Esophagus mucosa (tissue), 1 donor: Measurements from ENCODE around the gene RPS26. TPM values are rescaled to one million over a fixed set of nuclear protein-coding genes. Genes with fewer than 3 reads are reported as not detected.
A peak's percentile ranks its signal among the peaks of the same experiment; 100 is the strongest.
"Not testable (repeated sequence)": the region's sequence is repeated elsewhere in the genome, so short reads cannot be mapped to it uniquely, and the experiment has no call there.

Experiments used
- ATAC-seq: fragments of 200-7000 bp; cut with Tn5 transposase; one replicate; pipeline ENCODE4 v1.9.1; 2020
- total RNA-seq: library from RNA; stranded (reverse); gene quantifications from one replicate; pipeline ENCODE4 v1.2.4, GENCODE V29; 2023
- donor health status: DM: yes; HTN: yes; CAD: no.

RPS26 gene
- total RNA-seq, 1 donor from 2014 or later, result 52.8 TPM

DNA sequence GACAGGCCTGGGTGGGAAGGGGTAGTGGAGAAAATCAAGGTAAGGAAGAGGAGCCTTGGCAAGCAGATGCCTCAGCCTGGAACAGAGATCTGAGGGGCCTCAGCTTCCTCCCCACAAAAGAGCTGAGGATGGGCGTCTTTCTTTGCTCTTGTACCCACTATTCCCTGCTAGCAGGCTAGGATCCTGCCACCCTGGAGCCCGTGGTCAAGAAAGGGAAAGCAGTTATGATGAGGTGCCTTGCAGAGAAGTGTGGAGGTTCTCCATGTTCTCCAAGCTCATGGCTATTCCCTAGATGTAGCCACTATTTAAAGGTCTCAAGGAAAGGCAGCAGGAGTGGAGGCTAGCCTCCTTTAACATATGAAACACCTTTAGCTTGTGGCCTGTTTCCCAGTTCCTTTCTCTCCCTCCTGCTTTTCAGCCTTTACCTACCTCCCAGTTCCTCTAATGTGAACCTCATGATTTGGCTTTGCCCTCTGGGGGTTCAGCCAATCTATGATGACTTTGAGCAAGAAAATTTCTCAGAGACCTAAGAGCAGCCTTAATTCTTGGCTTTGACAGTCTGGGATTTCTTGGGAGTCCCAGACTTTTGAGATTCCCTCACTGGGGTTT lies 19.7 kb upstream of the RPS26 start:
- no peak for ATAC-seq

DNA sequence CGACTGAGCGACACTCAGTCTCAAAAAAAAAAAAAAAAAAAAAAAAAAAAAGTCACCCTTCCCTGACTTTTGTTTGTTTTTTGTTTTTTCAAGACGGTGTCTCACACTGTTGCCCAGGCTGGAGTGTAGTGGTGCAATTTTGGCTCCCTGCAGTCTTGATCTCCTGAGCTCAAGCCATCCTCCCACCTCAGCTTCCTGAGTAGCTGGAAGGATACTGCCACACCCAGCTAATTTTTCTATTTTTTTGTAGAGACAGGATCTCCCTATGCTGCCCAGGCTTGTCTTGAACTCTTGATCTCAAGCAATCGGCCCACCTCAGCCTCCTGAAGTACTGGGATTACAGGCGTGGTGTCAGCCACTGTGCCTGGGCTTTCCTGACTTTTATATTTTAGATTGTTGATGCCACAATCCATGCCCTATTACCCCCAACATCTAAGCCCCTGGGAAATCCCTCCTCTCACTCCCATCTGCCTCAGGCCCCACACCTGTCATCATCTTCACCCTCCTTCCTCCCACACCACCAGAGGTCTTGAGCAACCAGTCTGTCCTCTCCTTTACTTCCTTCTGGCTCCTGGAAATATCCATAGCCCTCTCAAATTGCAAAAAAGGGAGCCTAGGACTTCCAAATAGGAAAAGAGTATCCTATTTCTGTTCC lies 13.1 kb upstream of the RPS26 start:
- ATAC-seq, result peak; percentile 87

DNA sequence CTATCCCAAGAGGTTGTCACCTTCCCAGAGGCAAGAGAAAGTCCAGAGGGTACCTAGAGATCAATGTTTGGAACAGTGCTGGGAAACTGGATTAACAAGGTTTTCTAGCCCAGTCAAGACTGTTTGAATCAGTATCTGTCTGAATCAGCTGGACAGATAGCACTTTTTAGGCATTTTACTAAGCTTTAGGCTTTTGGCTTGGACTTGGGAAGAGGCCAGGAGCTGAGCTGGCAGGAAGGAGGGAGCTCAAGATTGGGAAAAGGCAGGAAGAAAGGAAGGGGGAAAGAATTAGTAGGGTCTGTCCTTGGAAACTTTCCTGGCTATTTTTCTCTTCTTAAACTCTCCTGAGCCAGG lies 12.6 kb upstream of the RPS26 start:
- ATAC-seq, result peak; percentile 42

DNA sequence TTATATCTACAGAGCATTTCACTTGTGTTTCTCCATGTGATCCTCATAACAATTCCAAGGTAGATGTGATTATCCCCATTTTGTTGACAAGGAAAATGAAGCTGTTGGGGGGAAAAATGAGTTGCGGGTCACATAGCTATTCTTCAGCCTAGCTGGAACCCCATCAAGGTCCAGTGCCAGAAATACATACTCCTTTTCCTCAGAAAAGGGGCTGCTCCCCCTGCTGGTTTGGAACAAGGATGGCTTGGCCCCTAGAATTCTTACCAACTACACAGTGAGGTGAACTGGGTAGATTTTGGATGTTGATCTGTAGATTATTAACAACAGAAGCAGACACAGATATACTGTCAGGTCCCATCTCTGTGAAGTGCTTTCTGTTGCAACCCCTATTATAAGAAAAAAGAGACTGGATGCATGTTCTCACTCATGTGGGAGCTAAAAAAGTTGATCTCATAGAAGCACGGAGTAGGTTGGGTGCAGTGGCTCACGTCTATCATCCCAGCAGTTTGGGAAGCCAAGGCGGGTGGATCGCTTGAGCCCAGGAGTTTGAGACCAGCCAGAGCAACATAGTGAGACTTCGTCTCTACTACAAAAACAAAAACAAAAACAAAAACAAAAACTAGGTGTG lies 11.9 kb upstream of the RPS26 start:
- peak; percentile 53 for ATAC-seq

DNA sequence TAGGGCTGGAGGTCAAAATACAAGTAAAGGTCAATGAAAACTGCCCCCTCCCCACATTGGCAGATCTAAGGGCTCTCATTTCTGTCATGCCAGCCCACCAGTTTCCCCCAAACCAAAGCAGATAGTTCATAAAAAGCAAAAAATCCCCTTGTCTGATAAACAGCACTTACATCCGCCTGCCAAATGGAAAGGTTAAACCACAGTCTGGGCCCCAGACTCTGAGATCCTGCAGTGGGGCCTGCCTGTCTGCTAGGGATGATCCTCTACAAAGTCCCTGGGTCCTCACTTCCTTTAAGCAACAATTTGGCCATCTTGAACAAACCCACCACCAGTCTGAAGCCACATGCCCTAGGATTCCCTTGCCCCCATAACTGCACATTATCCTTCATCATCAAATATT lies 9.7 kb upstream of the RPS26 start:
- no peak for ATAC-seq

DNA sequence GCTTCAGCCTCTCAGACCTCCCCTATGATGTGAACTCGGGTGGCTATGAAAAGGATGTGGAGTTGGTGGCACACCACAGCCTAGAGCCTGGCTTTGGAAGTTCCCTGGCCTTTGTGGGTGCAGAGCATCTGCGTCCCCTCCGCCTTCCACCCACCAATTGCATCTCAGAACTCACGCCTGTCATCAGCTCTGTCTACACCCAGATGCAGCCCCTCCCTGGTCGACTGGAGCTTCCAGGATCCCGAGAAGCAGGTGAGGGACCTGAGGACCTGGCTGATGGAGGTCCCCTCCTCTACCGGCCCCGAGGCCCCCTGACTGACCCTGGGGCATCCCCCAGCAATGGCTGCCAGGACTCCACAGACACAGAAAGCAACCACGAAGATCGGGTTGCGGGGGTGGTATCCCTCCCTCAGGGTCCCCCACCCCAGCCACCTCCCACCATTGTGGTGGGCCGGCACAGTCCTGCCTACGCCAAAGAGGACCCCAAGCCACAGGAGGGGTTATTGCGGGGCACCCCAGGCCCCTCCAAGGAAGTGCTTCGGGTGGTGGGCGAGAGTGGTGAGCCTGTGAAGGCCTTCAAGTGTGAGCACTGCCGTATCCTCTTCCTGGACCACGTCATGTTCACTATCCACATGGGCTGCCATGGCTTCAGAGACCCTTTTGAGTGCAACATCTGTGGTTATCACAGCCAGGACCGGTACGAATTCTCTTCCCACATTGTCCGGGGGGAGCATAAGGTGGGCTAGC lies 7.0 kb upstream of the RPS26 start:
- ATAC-seq, result no peak

DNA sequence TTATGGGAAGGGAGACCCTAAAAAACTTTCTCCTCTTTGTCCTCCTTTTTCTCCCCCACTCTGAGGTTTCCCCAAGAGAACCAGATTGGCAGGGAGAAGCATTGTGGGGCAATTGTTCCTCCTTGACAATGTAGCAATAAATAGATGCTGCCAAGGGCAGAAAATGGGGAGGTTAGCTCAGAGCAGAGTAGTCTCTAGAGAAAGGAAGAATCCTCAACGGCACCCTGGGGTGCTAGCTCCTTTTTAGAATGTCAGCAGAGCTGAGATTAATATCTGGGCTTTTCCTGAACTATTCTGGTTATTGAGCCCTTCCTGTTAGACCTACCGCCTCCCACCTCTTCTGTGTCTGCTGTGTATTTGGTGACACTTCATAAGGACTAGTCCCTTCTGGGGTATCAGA lies 4.6 kb upstream of the RPS26 start:
- no peak for ATAC-seq

DNA sequence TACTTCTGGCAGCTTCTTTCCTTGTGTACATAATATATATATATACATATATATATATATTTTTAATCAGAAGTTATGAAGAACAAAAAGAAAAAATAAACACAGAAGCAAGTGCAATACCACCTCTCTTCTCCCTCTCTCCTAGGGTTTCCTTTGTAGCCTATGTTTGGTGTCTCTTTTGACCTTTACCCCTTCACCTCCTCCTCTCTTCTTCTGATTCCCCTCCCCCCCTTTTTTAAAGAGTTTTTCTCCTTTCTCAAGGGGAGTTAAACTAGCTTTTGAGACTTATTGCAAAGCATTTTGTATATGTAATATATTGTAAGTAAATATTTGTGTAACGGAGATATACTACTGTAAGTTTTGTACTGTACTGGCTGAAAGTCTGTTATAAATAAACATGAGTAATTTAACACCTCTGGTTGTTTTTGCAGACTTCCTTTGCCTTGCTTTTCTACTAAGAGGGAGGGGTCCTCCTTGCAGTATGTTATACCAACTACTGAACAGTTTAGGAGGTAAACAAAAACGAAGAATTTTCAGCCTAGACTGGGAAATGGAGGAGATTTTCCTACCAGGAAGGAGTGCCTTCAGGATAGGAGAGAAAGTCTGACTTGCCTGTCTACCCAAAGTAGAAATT lies 3.6 kb upstream of the RPS26 start:
- ATAC-seq, result no peak

DNA sequence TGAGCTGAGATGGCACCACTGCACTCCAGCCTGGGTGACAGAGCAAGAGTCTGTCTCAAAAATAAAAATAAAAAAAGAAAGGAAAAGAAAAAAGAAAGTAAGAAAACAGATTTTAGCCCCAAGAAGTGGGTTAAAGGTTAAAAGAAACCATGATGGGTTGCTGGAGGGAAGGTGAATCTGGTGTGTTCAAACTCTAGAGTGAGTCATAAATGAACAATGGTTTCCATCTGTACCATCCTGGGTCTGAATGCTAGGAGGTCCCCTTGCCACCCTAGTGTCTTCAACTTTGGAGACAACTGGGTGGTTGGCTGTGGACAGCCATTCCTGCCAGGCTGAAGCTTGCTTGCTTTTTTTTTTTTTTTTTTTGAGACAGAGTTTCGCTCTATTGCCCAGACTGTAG lies 1.6 kb upstream of the RPS26 start:
- ATAC-seq, result no peak

DNA sequence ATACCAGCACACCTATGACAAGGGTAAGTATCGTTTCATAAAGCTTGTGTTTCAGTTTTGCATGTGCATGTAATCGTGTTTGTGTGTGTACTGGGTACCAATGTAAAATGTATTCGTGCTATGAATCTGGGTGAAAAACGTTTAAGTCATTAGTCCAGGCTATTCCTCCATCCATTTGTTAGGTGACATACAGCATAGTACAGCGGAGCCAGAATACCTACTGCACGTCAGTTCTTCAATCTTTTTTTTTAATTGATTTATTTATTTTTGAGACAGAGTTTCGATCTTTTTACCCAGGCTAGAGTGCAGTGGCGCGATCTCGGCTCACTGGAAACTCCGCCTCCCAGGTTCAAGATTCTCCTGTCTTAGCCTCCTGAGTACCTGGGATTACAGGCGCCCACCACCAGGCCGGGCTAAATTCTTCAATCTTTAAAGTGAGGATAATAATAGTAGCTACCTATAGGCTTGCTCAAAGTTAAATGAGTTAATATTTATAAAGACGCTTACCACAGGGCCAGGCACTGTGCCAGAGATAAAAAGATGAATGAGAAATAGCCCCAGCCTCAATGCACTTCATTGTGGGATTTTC lies 661 bp upstream of the RPS26 start:
- peak; percentile 1 for ATAC-seq

DNA sequence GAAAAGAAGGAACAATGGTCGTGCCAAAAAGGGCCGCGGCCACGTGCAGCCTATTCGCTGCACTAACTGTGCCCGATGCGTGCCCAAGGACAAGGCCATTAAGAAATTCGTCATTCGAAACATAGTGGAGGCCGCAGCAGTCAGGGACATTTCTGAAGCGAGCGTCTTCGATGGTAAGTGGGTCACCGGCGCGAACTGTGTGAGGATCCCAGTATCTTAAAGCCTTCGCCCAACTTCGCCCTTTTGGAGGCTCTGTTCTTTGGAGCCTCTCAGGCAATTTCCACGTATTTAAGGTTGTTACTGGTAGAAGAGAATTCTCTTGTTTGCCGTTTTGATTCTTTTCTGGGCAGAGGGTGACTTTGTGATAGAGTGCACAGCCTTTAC lies 704 bp downstream of the RPS26 start:
- not testable (repeated sequence) for ATAC-seq

DNA sequence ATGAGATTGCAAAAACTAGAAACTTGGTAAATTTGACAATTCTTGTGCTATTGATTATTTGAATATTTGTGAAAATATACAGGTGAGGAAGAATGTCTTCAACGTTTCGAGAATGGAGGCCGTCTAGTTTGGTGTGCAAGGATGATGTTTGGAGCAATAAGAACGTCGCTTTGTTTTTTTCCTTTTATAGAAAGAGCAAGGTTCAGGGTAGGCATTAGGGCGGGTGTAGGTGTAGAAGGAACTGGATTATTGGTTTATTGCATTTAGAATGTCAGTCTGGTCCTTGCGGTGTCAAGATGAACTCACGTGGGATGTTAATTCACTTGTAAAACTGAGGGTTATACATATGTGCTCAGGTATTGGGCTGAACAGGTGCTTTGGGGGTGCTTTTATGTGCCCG lies 1.1 kb downstream of the RPS26 start:
- no peak for ATAC-seq

DNA sequence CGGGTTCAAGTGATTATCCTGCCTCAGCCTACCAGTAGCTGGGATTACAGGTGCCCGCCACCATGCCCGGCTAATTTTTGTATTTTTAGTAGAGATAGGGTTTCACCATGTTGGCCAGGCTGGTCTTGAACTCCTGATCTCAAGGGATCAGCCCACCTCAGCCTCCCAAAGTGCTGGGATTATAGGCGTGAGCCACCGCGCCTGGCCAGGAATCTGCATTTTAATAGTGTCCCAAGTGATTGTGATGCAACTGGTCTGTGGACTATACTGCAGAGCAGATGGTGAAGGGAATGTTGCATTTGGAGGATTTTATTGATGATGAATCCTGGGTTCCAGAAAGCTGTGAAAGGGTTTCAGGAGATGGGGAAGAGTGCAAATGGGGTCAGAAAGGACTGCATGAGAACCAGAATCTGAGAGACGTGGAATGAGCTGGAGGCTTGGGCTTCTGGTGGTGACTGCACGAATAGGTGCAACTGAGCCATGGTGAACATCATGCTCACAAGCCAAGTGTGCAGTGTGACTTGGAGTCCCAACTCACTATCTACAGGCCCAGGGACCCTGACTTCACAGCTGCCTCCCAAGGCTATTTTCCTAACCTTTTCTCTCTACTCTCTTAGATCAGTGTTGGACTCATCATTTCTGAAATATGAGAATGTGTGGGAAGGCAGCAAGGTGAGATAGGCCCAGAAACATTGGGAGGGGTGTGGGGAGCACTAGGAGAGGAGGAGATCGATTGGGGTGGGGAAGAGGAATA lies 4.5 kb downstream of the RPS26 start:
- ATAC-seq, result no peak

DNA sequence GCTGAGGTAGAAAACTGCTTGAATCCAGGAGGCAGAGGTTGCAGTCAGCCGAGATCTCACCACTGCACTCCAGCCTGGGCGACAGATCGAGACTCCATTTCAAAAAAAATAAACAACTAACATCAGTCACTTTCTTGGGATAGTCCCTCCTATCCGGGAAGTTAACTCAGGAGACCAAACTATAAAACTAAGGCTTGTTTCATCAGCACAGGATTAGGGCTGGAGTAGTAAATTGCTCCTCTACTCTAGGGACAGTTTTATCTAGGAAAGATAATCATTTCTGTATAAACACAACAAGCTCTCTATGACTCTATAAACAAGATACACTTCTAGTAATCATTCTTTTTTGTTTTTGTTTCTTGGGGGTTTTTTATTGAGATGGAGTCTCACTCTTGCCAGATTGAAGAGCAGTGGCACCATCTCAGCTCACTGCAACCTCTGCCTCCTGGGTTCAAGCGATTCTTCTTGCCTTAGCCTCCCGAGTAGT lies 11.7 kb downstream of the RPS26 start:
- no peak for ATAC-seq

DNA sequence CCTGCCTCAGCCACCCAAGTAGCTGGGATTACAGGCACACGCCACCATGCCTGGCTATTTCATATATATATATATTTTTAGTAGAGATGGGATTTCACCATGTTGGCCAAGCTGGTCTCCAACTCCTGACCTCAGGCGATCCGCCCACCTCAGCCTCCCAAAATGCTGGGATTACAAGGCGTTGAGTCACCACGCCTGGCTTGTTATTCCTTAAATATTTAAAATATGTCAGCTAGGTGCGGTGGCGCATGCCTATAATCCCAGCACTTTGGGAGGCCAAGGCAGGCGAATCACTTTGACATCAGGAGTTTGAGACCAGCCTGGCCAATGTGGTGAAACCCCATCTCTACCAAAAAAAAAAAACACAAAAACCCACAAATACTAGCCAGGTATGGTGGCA lies 18.2 kb downstream of the RPS26 start:
- not testable (repeated sequence) for ATAC-seq

DNA sequence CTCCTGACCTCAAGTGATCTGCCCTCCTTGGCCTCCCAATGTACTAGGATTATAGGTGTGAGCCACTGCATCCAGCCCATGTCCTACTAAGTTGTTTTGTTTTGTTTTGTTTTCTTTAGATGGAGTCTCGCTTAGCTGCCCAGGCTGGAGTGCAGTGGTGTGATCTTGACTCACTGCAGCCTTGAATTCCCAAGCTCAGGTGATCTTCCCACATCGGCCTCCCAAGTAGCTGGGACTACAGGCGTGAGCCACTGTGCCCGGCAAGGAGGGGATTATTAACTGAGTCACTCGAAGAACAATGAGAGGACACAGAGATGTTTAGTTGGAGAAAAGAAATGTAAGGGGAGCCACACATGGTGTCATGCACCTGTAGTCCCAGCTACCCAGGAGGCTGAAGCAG lies 20.3 kb downstream of the RPS26 start:
- no peak for ATAC-seq

DNA sequence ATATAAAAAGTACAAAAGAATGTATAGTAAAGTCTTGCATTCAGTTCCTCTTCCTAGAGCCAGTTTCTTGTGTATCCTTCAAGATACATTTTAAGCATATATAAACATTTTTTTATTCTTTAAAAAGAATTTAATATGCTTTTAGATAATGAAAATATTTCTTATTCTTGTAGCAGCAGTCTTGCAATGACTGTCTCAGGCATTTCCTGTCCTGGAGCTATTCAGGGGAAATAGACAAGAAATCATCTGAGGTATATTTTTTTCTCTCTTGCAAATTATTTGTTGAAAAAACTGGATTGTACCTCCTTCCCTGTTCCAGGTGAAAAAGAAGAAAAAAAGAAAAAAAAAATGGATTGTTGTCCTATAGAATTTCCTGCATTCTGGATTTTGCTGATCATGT lies 21.3 kb downstream of the RPS26 start:
- ATAC-seq, result no peak

DNA sequence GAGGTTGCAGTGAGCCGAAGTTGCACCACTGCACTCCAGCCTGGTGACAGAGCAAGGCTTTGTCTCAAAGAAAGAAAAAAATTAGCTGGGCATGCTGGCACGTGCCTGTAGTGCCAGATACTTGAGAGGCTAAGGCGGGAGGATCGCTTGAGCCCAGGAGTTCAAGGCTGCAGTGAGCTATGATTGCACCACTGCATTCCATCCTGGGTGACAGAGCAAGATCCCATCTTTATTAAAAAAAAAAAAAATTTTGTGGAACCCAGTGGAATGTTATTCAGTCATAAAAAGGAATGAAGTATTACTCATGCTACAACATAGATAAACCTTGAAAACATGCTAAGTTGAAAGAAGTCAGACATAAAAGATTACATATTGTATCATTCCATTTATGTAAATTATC lies 29.9 kb downstream of the RPS26 start:
- no peak for ATAC-seq

DNA sequence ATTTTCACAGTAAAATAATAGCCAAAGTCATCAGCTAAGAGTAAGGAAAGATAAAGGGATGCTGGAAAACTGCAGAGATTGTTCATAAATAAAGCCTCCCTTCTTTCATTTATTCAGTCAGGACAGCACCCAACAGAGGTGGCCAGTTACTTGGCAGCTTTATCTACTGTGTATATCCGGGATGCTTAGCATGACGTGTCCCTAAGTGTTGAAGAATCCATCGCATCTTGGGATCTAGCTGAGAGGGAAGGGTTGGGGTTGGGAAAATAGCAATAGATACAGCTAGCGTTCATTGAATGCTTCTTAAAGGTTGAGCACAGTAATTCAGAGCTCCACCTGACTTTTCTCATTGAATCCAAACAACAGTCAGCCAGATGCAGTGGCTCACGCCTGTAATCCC lies 32.7 kb downstream of the RPS26 start:
- ATAC-seq, result no peak

DNA sequence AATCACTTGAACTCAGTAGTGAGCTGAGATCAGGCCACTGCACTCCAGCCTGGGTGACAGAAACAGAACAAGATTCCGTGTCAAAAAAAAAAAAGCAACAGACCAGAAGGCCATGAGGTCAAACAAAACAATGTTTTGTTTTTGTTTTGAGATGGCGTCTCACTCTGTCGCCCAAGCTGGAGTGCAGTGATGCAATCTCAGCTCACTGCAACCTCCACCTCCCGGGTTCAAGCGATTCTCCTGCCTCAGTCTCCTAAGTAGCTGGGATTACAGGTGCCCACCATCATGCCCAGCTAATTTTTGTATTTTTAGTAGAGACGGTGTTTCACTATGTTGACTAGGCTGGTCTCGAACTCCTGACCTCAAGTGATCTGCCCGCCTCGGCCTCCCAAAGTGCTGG lies 36.2 kb downstream of the RPS26 start:
- not testable (repeated sequence) for ATAC-seq

DNA sequence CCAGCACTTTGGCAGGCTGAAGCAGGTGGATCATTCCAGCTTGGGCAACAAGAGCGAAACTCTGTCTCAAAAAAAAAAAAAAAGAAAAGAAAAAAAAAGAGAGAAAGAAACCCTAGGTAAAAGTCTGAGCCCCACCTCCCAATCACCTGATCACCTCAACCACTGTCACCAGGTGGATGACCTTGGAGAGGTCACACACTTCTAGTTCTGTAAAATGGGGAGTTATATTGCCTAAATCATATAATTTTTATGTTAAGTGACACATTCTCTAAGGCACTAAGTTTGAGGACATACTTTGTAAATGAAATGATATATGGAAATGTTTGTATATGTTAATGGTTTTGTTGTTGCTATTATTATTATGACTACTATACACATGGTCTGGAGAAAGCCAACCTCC lies 36.7 kb downstream of the RPS26 start:
- no peak for ATAC-seq
